Activated naive CD8-positive, alpha-beta T cell treated with anti-CD3 and anti-CD28 coated beads for 36 hours (primary cell): Measurements from ENCODE around the gene POLR2M. TPM values are rescaled to one million over a fixed set of nuclear protein-coding genes. Genes with fewer than 3 reads are reported as not detected.

Experiments
- DNase-seq: peaks from one replicate; pipeline ENCODE4 v3.0.0; 2021
- H3K27ac Mint-ChIP-seq: one replicate; pipeline ENCODE4 v1.8.0; 2022; ENCODE audit warnings: mild to moderate bottlenecking, moderate library complexity, mixed read lengths
- H3K27me3 Mint-ChIP-seq: one replicate; pipeline ENCODE4 v1.8.0; 2022; ENCODE audit warnings: mild to moderate bottlenecking, mixed read lengths
- H3K36me3 Mint-ChIP-seq: one replicate; pipeline ENCODE4 v1.8.0; 2021; ENCODE audit warnings: mild to moderate bottlenecking, mixed read lengths
- H3K4me1 Mint-ChIP-seq: one replicate; pipeline ENCODE4 v1.8.0; 2021; ENCODE audit warnings: mixed read lengths
- H3K4me3 Mint-ChIP-seq: one replicate; pipeline ENCODE4 v1.8.0; 2022; ENCODE audit warnings: mild to moderate bottlenecking, moderate library complexity, mixed read lengths
- H3K9me3 Mint-ChIP-seq: one replicate; pipeline ENCODE4 v1.8.0; 2022; ENCODE audit warnings: mixed read lengths
- total RNA-seq, 2 experiments: library from RNA; stranded (reverse); gene quantifications; one replicate each; pipeline ENCODE4 v1.2.3, GENCODE V29; 2021

POLR2M gene
- total RNA-seq, 2 experiments from 2014 or later = 91.4 to 93.1 TPM

GRCh38 chr15:57683481-57683880 lies 23.0 kb upstream of the POLR2M start:
- Mint-ChIP-seq H3K4me1 (peaks cover 7% of the 10 kb centered on the region), H3K4me3 (no peak overlapping the region), H3K9me3 (no peaks in the 10 kb centered on the region), H3K27me3 (peaks cover 10% of the 10 kb centered on the region), H3K27ac (no peak overlapping the region), H3K36me3 (no peaks in the 10 kb centered on the region)
- DNase-seq = no peak

GRCh38 chr15:57684491-57685151 lies 21.9 kb upstream of the POLR2M start:
- H3K9me3 Mint-ChIP-seq = no peaks in the 10 kb centered on the region
- no peaks in the 10 kb centered on the region for H3K36me3 Mint-ChIP-seq
- no peak overlapping the region for H3K27ac Mint-ChIP-seq
- peaks cover 7% of the 10 kb centered on the region for H3K4me1 Mint-ChIP-seq
- H3K27me3 Mint-ChIP-seq = peaks cover 4% of the 10 kb centered on the region
- no peak for DNase-seq
- H3K4me3 Mint-ChIP-seq = no peak overlapping the region

GRCh38 chr15:57685306-57686095 lies 21.0 kb upstream of the POLR2M start:
- H3K36me3 Mint-ChIP-seq = no peaks in the 10 kb centered on the region
- H3K27ac Mint-ChIP-seq = no peak overlapping the region
- no peaks in the 10 kb centered on the region for H3K9me3 Mint-ChIP-seq
- no peaks in the 10 kb centered on the region for H3K27me3 Mint-ChIP-seq
- H3K4me3 Mint-ChIP-seq = no peak overlapping the region
- peaks cover 2% of the 10 kb centered on the region for H3K4me1 Mint-ChIP-seq
- no peak for DNase-seq

GRCh38 chr15:57686657-57687056 lies 19.9 kb upstream of the POLR2M start:
- H3K4me3 Mint-ChIP-seq = no peak overlapping the region
- no peak for DNase-seq
- H3K27ac Mint-ChIP-seq = no peak overlapping the region
- no peaks in the 10 kb centered on the region for H3K27me3 Mint-ChIP-seq
- H3K36me3 Mint-ChIP-seq = no peaks in the 10 kb centered on the region
- H3K9me3 Mint-ChIP-seq = no peaks in the 10 kb centered on the region
- no peaks in the 10 kb centered on the region for H3K4me1 Mint-ChIP-seq

- H3K4me1 Mint-ChIP-seq = no peaks in the 10 kb centered on the region
- no peaks in the 10 kb centered on the region for H3K36me3 Mint-ChIP-seq
- no peak overlapping the region for H3K27ac Mint-ChIP-seq
- H3K4me3 Mint-ChIP-seq = no peak overlapping the region
- DNase-seq = no peak
- H3K9me3 Mint-ChIP-seq = no peaks in the 10 kb centered on the region
- H3K27me3 Mint-ChIP-seq = no peaks in the 10 kb centered on the region
Measured at GRCh38 chr15:57690341-57690966, 16.1 kb upstream of the POLR2M start.

GRCh38 chr15:57691082-57691481 lies 15.4 kb upstream of the POLR2M start:
- no peaks in the 10 kb centered on the region for H3K27me3 Mint-ChIP-seq
- no peaks in the 10 kb centered on the region for H3K36me3 Mint-ChIP-seq
- no peak for DNase-seq
- no peaks in the 10 kb centered on the region for H3K9me3 Mint-ChIP-seq
- H3K4me1 Mint-ChIP-seq = no peaks in the 10 kb centered on the region
- no peak overlapping the region for H3K4me3 Mint-ChIP-seq
- no peak overlapping the region for H3K27ac Mint-ChIP-seq

- H3K9me3 Mint-ChIP-seq = no peaks in the 10 kb centered on the region
- H3K36me3 Mint-ChIP-seq = no peaks in the 10 kb centered on the region
- peaks cover 3% of the 10 kb centered on the region for H3K27me3 Mint-ChIP-seq
- no peak for DNase-seq
- no peaks in the 10 kb centered on the region for H3K4me1 Mint-ChIP-seq
- no peak overlapping the region for H3K27ac Mint-ChIP-seq
- no peak overlapping the region for H3K4me3 Mint-ChIP-seq
Measured at GRCh38 chr15:57692709-57693108, 13.8 kb upstream of the POLR2M start.

GRCh38 chr15:57694279-57694678 lies 12.2 kb upstream of the POLR2M start:
- Mint-ChIP-seq H3K27me3 (peaks cover 3% of the 10 kb centered on the region), H3K4me3 (no peak overlapping the region), H3K36me3 (no peaks in the 10 kb centered on the region), H3K4me1 (no peaks in the 10 kb centered on the region), H3K27ac (no peak overlapping the region), H3K9me3 (no peaks in the 10 kb centered on the region)
- DNase-seq = no peak

- Mint-ChIP-seq H3K4me1 (no peaks in the 10 kb centered on the region), H3K36me3 (no peaks in the 10 kb centered on the region), H3K4me3 (no peak overlapping the region), H3K27ac (no peak overlapping the region), H3K27me3 (peaks cover 3% of the 10 kb centered on the region), H3K9me3 (no peaks in the 10 kb centered on the region)
- DNase-seq = no peak
Measured at GRCh38 chr15:57696146-57696545, 10.4 kb upstream of the POLR2M start.

- Mint-ChIP-seq H3K9me3 (no peaks in the 10 kb centered on the region), H3K4me1 (peaks cover 4% of the 10 kb centered on the region), H3K36me3 (no peaks in the 10 kb centered on the region), H3K4me3 (no peak overlapping the region), H3K27me3 (peaks cover 3% of the 10 kb centered on the region), H3K27ac (no peak overlapping the region)
- no peak for DNase-seq
Measured at GRCh38 chr15:57697588-57697987, 8.9 kb upstream of the POLR2M start.

- Mint-ChIP-seq H3K9me3 (no peaks in the 10 kb centered on the region), H3K27ac (no peak overlapping the region), H3K4me3 (no peak overlapping the region), H3K36me3 (no peaks in the 10 kb centered on the region), H3K4me1 (peaks cover 10% of the 10 kb centered on the region), H3K27me3 (peaks cover 3% of the 10 kb centered on the region)
- DNase-seq = no peak
Measured at GRCh38 chr15:57698243-57698642, 8.3 kb upstream of the POLR2M start.

- no peak overlapping the region for H3K27ac Mint-ChIP-seq
- H3K4me1 Mint-ChIP-seq = peaks cover 18% of the 10 kb centered on the region
- H3K27me3 Mint-ChIP-seq = peaks cover 3% of the 10 kb centered on the region
- H3K4me3 Mint-ChIP-seq = no peak overlapping the region
- H3K9me3 Mint-ChIP-seq = no peaks in the 10 kb centered on the region
- no peak for DNase-seq
- no peaks in the 10 kb centered on the region for H3K36me3 Mint-ChIP-seq
Measured at GRCh38 chr15:57698991-57699390, 7.5 kb upstream of the POLR2M start.

- no peak for DNase-seq
- peak overlapping the region; percentile 10 for H3K4me3 Mint-ChIP-seq
- H3K4me1 Mint-ChIP-seq = peaks cover 40% of the 10 kb centered on the region
- no peak overlapping the region for H3K27ac Mint-ChIP-seq
- H3K27me3 Mint-ChIP-seq = no peaks in the 10 kb centered on the region
- H3K9me3 Mint-ChIP-seq = peaks cover 3% of the 10 kb centered on the region
- peaks cover 9% of the 10 kb centered on the region for H3K36me3 Mint-ChIP-seq
Measured at GRCh38 chr15:57703387-57703786, 3.1 kb upstream of the POLR2M start.

GRCh38 chr15:57704441-57704840 lies 2.1 kb upstream of the POLR2M start:
- peaks cover 50% of the 10 kb centered on the region for H3K4me1 Mint-ChIP-seq
- no peak overlapping the region for H3K4me3 Mint-ChIP-seq
- H3K27me3 Mint-ChIP-seq = no peaks in the 10 kb centered on the region
- H3K9me3 Mint-ChIP-seq = peaks cover 3% of the 10 kb centered on the region
- DNase-seq = no peak
- H3K36me3 Mint-ChIP-seq = peaks cover 15% of the 10 kb centered on the region
- peak overlapping the region; percentile 67 for H3K27ac Mint-ChIP-seq

GRCh38 chr15:57705746-57706404 lies 639 bp upstream of the POLR2M start:
- Mint-ChIP-seq H3K27ac (peak overlapping the region; percentile 94), H3K27me3 (no peaks in the 10 kb centered on the region), H3K4me3 (peak overlapping the region; percentile 84), H3K36me3 (peaks cover 20% of the 10 kb centered on the region), H3K4me1 (peaks cover 57% of the 10 kb centered on the region), H3K9me3 (peaks cover 3% of the 10 kb centered on the region)
- no peak for DNase-seq
